HEK293T (cell line): ENCODE results near the gene PIGO.

Experiments used
- BHLHE40 ChIP-seq: fragments of 450-650 bp; IDR thresholded peaks from 2 replicates; pipeline ENCODE4 v1.6.1; 2016; ENCODE audit warnings: mild to moderate bottlenecking, moderate library complexity, borderline replicate concordance
- ELF4 ChIP-seq: fragments of 450-650 bp; IDR thresholded peaks from 2 replicates; pipeline ENCODE4 v1.6.1; 2017; ENCODE audit warnings: antibody characterized with exemption
- FOXA1 ChIP-seq: fragments of 450-650 bp; IDR thresholded peaks from 2 replicates; pipeline ENCODE4 v1.6.1; 2016; ENCODE audit warnings: mild to moderate bottlenecking
- FOXK2 ChIP-seq: fragments of 450-650 bp; IDR thresholded peaks from 2 replicates; pipeline ENCODE4 v1.6.1; 2016; ENCODE audit warnings: mild to moderate bottlenecking
- FOXM1 ChIP-seq: fragments of 450-650 bp; IDR thresholded peaks from 2 replicates; pipeline ENCODE4 v1.6.1; 2017; ENCODE audit warnings: mild to moderate bottlenecking, borderline replicate concordance
- HDGF ChIP-seq: fragments of 450-650 bp; IDR thresholded peaks from 2 replicates; pipeline ENCODE4 v1.6.1; 2017; ENCODE audit warnings: antibody characterized with exemption, borderline replicate concordance
- LEF1 ChIP-seq: fragments of 450-650 bp; IDR thresholded peaks from 2 replicates; pipeline ENCODE4 v1.6.1; 2017; ENCODE audit warnings: mild to moderate bottlenecking, borderline replicate concordance
- NFRKB ChIP-seq: fragments of 450-650 bp; IDR thresholded peaks from 2 replicates; pipeline ENCODE4 v1.6.1; 2016; ENCODE audit warnings: mild to moderate bottlenecking, moderate library complexity
- PKNOX1 ChIP-seq: fragments of 450-650 bp; IDR thresholded peaks from 2 replicates; pipeline ENCODE4 v1.6.1; 2016
- SP1 ChIP-seq: fragments of 450-650 bp; IDR thresholded peaks from 2 replicates; pipeline ENCODE4 v1.6.1; 2017
- SUZ12 ChIP-seq: fragments of 450-650 bp; IDR thresholded peaks from 2 replicates; pipeline ENCODE4 v1.6.1; 2016; ENCODE audit warnings: mild to moderate bottlenecking
- TARDBP ChIP-seq: fragments of 450-650 bp; IDR thresholded peaks from 2 replicates; pipeline ENCODE4 v1.6.1; 2016
- ZNF384 ChIP-seq: fragments of 450-650 bp; IDR thresholded peaks from 2 replicates; pipeline ENCODE4 v1.6.1; 2016

GRCh38 chr9:35054185-35054835 is 42.1 kb downstream of the PIGO start:
- TF ChIP-seq HDGF: no peak
- no peak for TF ChIP-seq ELF4
- TF ChIP-seq FOXA1: no peak
- no peak for TF ChIP-seq BHLHE40
- TF ChIP-seq FOXK2: no peak
- no peak for TF ChIP-seq FOXM1
- TF ChIP-seq ZNF384: no peak
- TF ChIP-seq LEF1: no peak
- no peak for TF ChIP-seq TARDBP
- TF ChIP-seq NFRKB: no peak
- no peak for TF ChIP-seq SP1
- no peak for TF ChIP-seq SUZ12
- no peak for TF ChIP-seq PKNOX1
